ENCODE results near the gene NCLN.

- TF ChIP-seq, protein P1, sequence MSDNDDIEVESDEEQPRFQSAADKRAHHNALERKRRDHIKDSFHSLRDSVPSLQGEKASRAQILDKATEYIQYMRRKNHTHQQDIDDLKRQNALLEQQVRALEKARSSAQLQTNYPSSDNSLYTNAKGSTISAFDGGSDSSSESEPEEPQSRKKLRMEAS (IDR thresholded peaks at IDR 0.05) = no peak
- TF ChIP-seq YY1 (IDR thresholded peaks at IDR 0.05; ENCODE audit: low read depth) (no peak), FOXM1 (IDR thresholded peaks at IDR 0.05; ENCODE audit: borderline replicate concordance, low read depth) (no peak), TAF1 (IDR thresholded peaks at IDR 0.05; ENCODE audit: low read depth) (no peak)
Measured at GRCh38 chr19:3227054-3227626, 41.4 kb downstream of the NCLN start.

All from Ishikawa (cell line).